B cell (primary cell): ENCODE results near the gene LPO. TPM values are rescaled to one million over a fixed set of nuclear protein-coding genes. Genes with fewer than 3 reads are reported as not detected.

ENCODE experiments used
- ATAC-seq: fragments of 200-7000 bp; cut with Tn5 transposase; one replicate; pipeline ENCODE4 v1.10.0; 2021; ENCODE audit warnings: low read depth, mild to moderate bottlenecking, moderate number of reproducible peaks, moderate library complexity
- CTCF ChIA-PET: fragments of 350-600 bp; sonication (Branson Sonifier 250); formaldehyde crosslinking; loops from one replicate; lab custom pipeline; 2021; ENCODE audit warnings: antibody characterized with exemption, inconsistent platforms; lab: Charles Lee
- POLR2A ChIA-PET: fragments of 350-600 bp; sonication (Branson Sonifier 250); formaldehyde crosslinking; loops from one replicate; lab custom pipeline; 2021; ENCODE audit warnings: antibody characterized with exemption; lab: Charles Lee
- DNase-seq: peaks from one replicate; pipeline ENCODE4 v3.0.0; 2013
- H2AFZ ChIP-seq: 2 replicates; pipeline ENCODE4 v1.6.1; 2012; ENCODE audit warnings: mild to moderate bottlenecking, low read depth, low read length; ENCODE audit not compliant: insufficient read depth, poor library complexity, severe bottlenecking
- H3K27ac ChIP-seq, 2 donors: 1 replicate in 1 of 2; 2 replicates in 1 of 2; pipeline ENCODE4 v1.5.1; 2012 to 2013; ENCODE audit warnings: low read length in 2 of 2, mild to moderate bottlenecking in 2 of 2, moderate library complexity in 1 of 2
- H3K27me3 ChIP-seq, 4 experiments: fragments of 200-600 bp in 1 of 4; sonication (generic) in 1 of 4; replicated peaks in 1 of 4; 1 replicate in 2 of 4; 2 replicates in 2 of 4; pipeline versions ENCODE4 v1.6.1 to v1.7.0; 2013 to 2016; ENCODE audit warnings: low read length in 3 of 4, mild to moderate bottlenecking in 2 of 4, mixed read lengths in 1 of 4, moderate library complexity in 1 of 4; ENCODE audit not compliant: insufficient read depth in 4 of 4, control insufficient read depth in 3 of 4; ENCODE audit errors: control extremely low read depth in 1 of 4
- H3K36me3 ChIP-seq, 2 experiments: replicated peaks in 1 of 2; 1 replicate in 1 of 2; 2 replicates in 1 of 2; pipeline versions ENCODE4 v1.6.1 to v1.7.1; 2013; ENCODE audit warnings: low read length in 1 of 2; ENCODE audit not compliant: insufficient read depth in 2 of 2, control insufficient read depth in 1 of 2; ENCODE audit errors: control extremely low read depth in 1 of 2, extremely low read depth in 1 of 2
- H3K4me1 ChIP-seq, 2 donors: fragments of 200-600 bp in 1 of 2; sonication (generic) in 1 of 2; 1 replicate in 1 of 2; 2 replicates in 1 of 2; pipeline versions ENCODE4 v1.5.1 to v1.6.1; 2013 to 2017; ENCODE audit warnings: low read length in 2 of 2; ENCODE audit not compliant: control insufficient read depth in 2 of 2, insufficient read depth in 2 of 2
- H3K4me2 ChIP-seq: replicated peaks from 2 replicates; pipeline ENCODE3; 2012; ENCODE audit warnings: mild to moderate bottlenecking, low read depth, low read length; ENCODE audit not compliant: poor library complexity, severe bottlenecking
- H3K4me3 ChIP-seq, 5 experiments: fragments of 200-600 bp in 1 of 5; sonication (generic) in 1 of 5; 1 replicate in 3 of 5; 2 replicates in 2 of 5; pipeline versions ENCODE4 v1.5.1 to v1.7.0; 2011 to 2016; ENCODE audit warnings: low read length in 4 of 5, mild to moderate bottlenecking in 4 of 5, low read depth in 2 of 5, control low read depth in 1 of 5, moderate library complexity in 1 of 5; ENCODE audit not compliant: insufficient read depth in 1 of 5; ENCODE audit errors: control extremely low read depth in 1 of 5, extremely low read depth in 1 of 5
- H3K79me2 ChIP-seq: fragments of 200-600 bp; sonication (generic); one replicate; pipeline ENCODE4 v1.6.0; 2016; ENCODE audit warnings: low read length; ENCODE audit not compliant: control insufficient read depth, insufficient read depth
- H3K9ac ChIP-seq: fragments of 200-600 bp; sonication (generic); 2 replicates; pipeline ENCODE4 v1.6.1; 2017; ENCODE audit warnings: mild to moderate bottlenecking, low read length, moderate library complexity
- H3K9me3 ChIP-seq, 3 donors: one replicate each; pipeline versions ENCODE4 v1.6.1 to v1.7.1; 2013; ENCODE audit warnings: low read length in 2 of 3; ENCODE audit not compliant: control insufficient read depth in 2 of 3, insufficient read depth in 1 of 3; ENCODE audit errors: control extremely low read depth in 1 of 3
- H4K20me1 ChIP-seq: 2 replicates; pipeline ENCODE4 v1.6.0; 2012; ENCODE audit warnings: mild to moderate bottlenecking, low read length; ENCODE audit not compliant: insufficient read depth, control insufficient read depth, poor library complexity, severe bottlenecking
- H3K27ac Mint-ChIP-seq: one replicate; pipeline ENCODE4 v1.8.0; 2021; ENCODE audit warnings: mixed read lengths
- H3K27me3 Mint-ChIP-seq: one replicate; pipeline ENCODE4 v1.8.0; 2021; ENCODE audit warnings: mixed read lengths
- H3K4me1 Mint-ChIP-seq: one replicate; pipeline ENCODE4 v1.8.0; 2021; ENCODE audit warnings: mixed read lengths
- H3K4me3 Mint-ChIP-seq: one replicate; pipeline ENCODE4 v1.8.0; 2021; ENCODE audit warnings: mixed read lengths
- H3K9me3 Mint-ChIP-seq: one replicate; pipeline ENCODE4 v1.8.0; 2022; ENCODE audit warnings: mixed read lengths; ENCODE audit not compliant: insufficient read depth
- CTCF ChIP-seq: fragments of 200-600 bp; IDR thresholded peaks from one replicate; pipeline ENCODE4 v1.8.0; 2022; ENCODE audit warnings: antibody characterized with exemption, mild to moderate bottlenecking
- EZH2 ChIP-seq: IDR thresholded peaks from 2 replicates; pipeline ENCODE4 v1.6.1; 2012; ENCODE audit warnings: borderline replicate concordance, low read depth, mild to moderate bottlenecking, moderate library complexity, low read length; ENCODE audit not compliant: insufficient read depth, poor library complexity, severe bottlenecking
- WGBS: methylation state at CpG from one replicate; pipeline ENCODE4 v1.1.5; 2013; ENCODE audit warnings: missing lambda C conversion rate; ENCODE audit not compliant: insufficient coverage; 5-methylcytosine and 5-hydroxymethylcytosine counted together
- intact Hi-C: fragments of 100-400 bp; cut with micrococcal nuclease; formaldehyde crosslinking; loops from one replicate; pipeline ENCODE4 v1.10.0; 2022
- polyA plus RNA-seq: library from polyadenylated mRNA; depleted of rRNA; stranded (reverse); fragments of >200 nt; gene quantifications from 2 replicates; pipeline ENCODE4 v1.2.3, GENCODE V29; 2012
- total RNA-seq, 2 donors: library from RNA; stranded (reverse); fragments of 120-200 nt in 1 of 2; gene quantifications; 1 replicate in 1 of 2; 2 replicates in 1 of 2; pipeline versions ENCODE4 v1.2.3 to v1.2.4, GENCODE V29; 2013 to 2022

The LPO gene
- total and polyA plus RNA-seq, 2 donors (not counting 1 experiment from before 2014, with no cell fraction given), result not detected

DNA sequence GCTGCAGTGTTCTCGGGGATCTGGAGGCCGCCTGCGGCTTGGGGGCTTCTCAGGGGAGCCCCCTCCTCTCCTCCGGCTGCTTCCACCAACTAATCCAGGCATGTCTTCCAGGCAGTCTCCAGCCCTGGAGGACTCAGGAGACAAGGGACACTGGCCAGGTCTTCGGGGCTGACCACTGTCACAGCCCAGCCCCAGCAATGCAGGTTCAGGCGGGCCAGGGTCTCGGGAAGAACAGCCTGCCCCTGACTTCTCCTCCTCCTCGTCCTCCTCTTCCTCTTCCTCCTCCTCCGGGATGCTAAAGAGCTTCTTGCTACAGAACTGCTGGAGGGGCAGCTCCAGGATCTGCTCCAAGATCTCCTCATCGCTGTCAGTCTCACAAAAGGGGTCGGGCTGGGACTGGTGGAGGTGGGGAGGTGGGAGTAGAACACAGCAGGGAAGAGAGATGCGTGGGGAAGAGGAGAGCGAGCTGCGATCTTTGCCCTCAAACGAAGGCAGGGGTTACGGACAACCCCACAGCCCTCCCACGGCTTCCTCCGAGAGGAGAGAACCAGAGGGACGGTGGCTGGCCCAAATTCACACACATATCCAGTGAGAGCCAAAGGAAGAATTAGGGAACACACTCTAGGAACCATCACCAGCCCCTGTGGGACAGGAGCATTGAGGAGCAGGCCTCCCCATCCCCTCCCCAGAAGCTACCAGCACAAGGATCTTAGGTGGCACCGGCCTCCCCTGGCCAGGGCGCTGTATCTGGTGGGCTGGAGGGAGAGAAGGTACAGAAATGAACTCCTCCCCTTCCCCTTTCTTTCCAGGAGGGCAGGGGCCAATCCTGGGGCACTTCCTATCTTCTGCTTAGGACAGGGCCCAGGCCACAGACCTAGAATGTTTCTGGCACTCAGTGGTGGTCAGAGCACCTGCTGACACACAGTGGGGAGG, 70.9 kb downstream of the LPO start:
- H3K4me3 ChIP-seq, result no peak overlapping the region
- no peak overlapping the region for H3K9ac ChIP-seq
- Mint-ChIP-seq H3K4me3 (no peak overlapping the region), H3K27ac (no peak overlapping the region), H3K4me1 (peaks cover 2% of the 10 kb centered on the region), H3K27me3 (no peaks in the 10 kb centered on the region), H3K9me3 (no peaks in the 10 kb centered on the region)
- peaks cover 0 to 5% of the 10 kb centered on the region in 2 donors for H3K4me1 ChIP-seq
- 93% methylated on average over 15 of the region's 21 CpGs for WGBS
- H3K27ac ChIP-seq, result no peak overlapping the region
- H3K9me3 ChIP-seq, result no peaks in the 10 kb centered on the region
- no peaks in the 10 kb centered on the region for H3K36me3 ChIP-seq
- DNase-seq (no peak), ATAC-seq (no peak)
- intact Hi-C loops, result no loop called here
- ChIA-PET CTCF (interaction anchor here (0.9 to 1.9 kb wide), 3 partner anchors 36 to 138 kb away, joined by 3 to 5 read pairs (median 4); no protein-coding TSS in a partner anchor), POLR2A (interaction anchor here (0.6 kb wide), 1 partner anchor 17 kb away, joined by 6 read pairs; no protein-coding TSS in a partner anchor)
- no peak for TF ChIP-seq CTCF
- no peak for TF ChIP-seq EZH2
- H3K4me2 ChIP-seq, result no peak overlapping the region
- no peak overlapping the region for H2AFZ ChIP-seq
- no peaks in the 10 kb centered on the region for H3K27me3 ChIP-seq
- no peaks in the 10 kb centered on the region for H4K20me1 ChIP-seq
- H3K79me2 ChIP-seq, result no peaks in the 10 kb centered on the region

- DNase-seq, result no peak
- ATAC-seq, result no peak
- Histone ChIP-seq H3K4me1 (no peaks in the 10 kb centered on the region), H3K9ac (no peak overlapping the region), H3K79me2 (no peaks in the 10 kb centered on the region), H3K27ac (no peak overlapping the region), H3K4me2 (no peak overlapping the region), H3K36me3 (no peaks in the 10 kb centered on the region), H2AFZ (no peak overlapping the region), H4K20me1 (no peaks in the 10 kb centered on the region), H3K9me3 (no peaks in the 10 kb centered on the region), H3K4me3 (no peak overlapping the region), H3K27me3 (no peaks in the 10 kb centered on the region)
- Mint-ChIP-seq H3K9me3 (no peaks in the 10 kb centered on the region), H3K27ac (no peak overlapping the region), H3K4me3 (no peak overlapping the region), H3K27me3 (no peaks in the 10 kb centered on the region), H3K4me1 (no peaks in the 10 kb centered on the region)
- ChIA-PET POLR2A (no interaction called here), CTCF (interaction anchor here (0.9 to 1.9 kb wide), 2 partner anchors 35 to 116 kb away, joined by 4 to 5 read pairs; no protein-coding TSS in a partner anchor)
- intact Hi-C loops, result no loop called here
- TF ChIP-seq CTCF, result no peak
- TF ChIP-seq EZH2, result no peak
- 84% methylated on average over 2 of the region's 5 CpGs for WGBS
Measured at GRCh38 chr17:58309918-58310259, 71.5 kb downstream of the LPO start.
